Natural killer cell (primary cell): ENCODE measurements around the gene ALOX12B. TPM values are rescaled to one million over a fixed set of nuclear protein-coding genes. Genes with fewer than 3 reads are reported as not detected.

Experiments used
- ATAC-seq, 3 donors: fragments of 150-1000 bp in 2 of 3; fragments of 200-7000 bp in 1 of 3; cut with Tn5 transposase; 1 replicate in 1 of 3; 2 replicates in 2 of 3; pipeline ENCODE4 v1.10.0; 2021; ENCODE audit warnings: mild to moderate bottlenecking in 2 of 3, moderate library complexity in 2 of 3
- DNase-seq, 2 donors: peaks; one replicate each; pipeline versions ENCODE4 v3.0.0 to v3.0.0-alpha.2; 2013 to 2021; ENCODE audit warnings: mixed read lengths in 1 of 2
- H3K27ac ChIP-seq: one replicate; pipeline ENCODE4 v1.5.1; 2013; ENCODE audit warnings: mild to moderate bottlenecking, low read length
- H3K27me3 ChIP-seq: one replicate; pipeline ENCODE4 v1.6.1; 2013; ENCODE audit warnings: low read length; ENCODE audit not compliant: control insufficient read depth, insufficient read depth
- H3K36me3 ChIP-seq: one replicate; pipeline ENCODE4 v1.6.1; 2013; ENCODE audit warnings: low read length; ENCODE audit not compliant: control insufficient read depth, insufficient read depth
- H3K4me1 ChIP-seq: one replicate; pipeline ENCODE4 v1.6.1; 2013; ENCODE audit warnings: low read length; ENCODE audit not compliant: control insufficient read depth, insufficient read depth
- H3K4me3 ChIP-seq: one replicate; pipeline ENCODE4 v1.5.1; 2013; ENCODE audit warnings: low read length
- H3K9me3 ChIP-seq: one replicate; pipeline ENCODE4 v1.6.1; 2013; ENCODE audit warnings: low read length; ENCODE audit not compliant: control insufficient read depth, insufficient read depth
- H3K27ac Mint-ChIP-seq, 2 donors: one replicate each; pipeline ENCODE4 v1.8.0; 2022; ENCODE audit warnings: mild to moderate bottlenecking in 2 of 2, mixed read lengths in 2 of 2, moderate library complexity in 1 of 2
- H3K27me3 Mint-ChIP-seq, 2 donors: one replicate each; pipeline ENCODE4 v1.8.0; 2022; ENCODE audit warnings: low read depth in 2 of 2, mixed read lengths in 2 of 2
- H3K36me3 Mint-ChIP-seq: one replicate; pipeline ENCODE4 v1.8.0; 2022; ENCODE audit warnings: mixed read lengths
- H3K4me1 Mint-ChIP-seq, 2 donors: one replicate each; pipeline ENCODE4 v1.8.0; 2022; ENCODE audit warnings: mixed read lengths in 2 of 2
- H3K4me3 Mint-ChIP-seq: one replicate; pipeline ENCODE4 v1.8.0; 2022; ENCODE audit warnings: mild to moderate bottlenecking, moderate library complexity, mixed read lengths
- H3K9me3 Mint-ChIP-seq, 2 donors: one replicate each; pipeline ENCODE4 v1.8.0; 2022; ENCODE audit warnings: mixed read lengths in 2 of 2
- WGBS: methylation state at CpG from one replicate; pipeline ENCODE4 v1.1.7; 2013; ENCODE audit warnings: missing lambda C conversion rate; ENCODE audit not compliant: insufficient coverage; 5-methylcytosine and 5-hydroxymethylcytosine counted together
- intact Hi-C: fragments of 100-400 bp; cut with micrococcal nuclease; formaldehyde crosslinking; loops from one replicate; pipeline ENCODE4 v1.14.2; 2022
- total RNA-seq, 4 donors: library from RNA; stranded (reverse); fragments of 120-200 nt in 1 of 4; gene quantifications; one replicate each; pipeline versions ENCODE4 v1.2.3 to v1.2.4, GENCODE V29; 2013 to 2022
- TF ChIP-seq, protein P1 (sequence below): fragments of 200-600 bp; IDR thresholded peaks from one replicate; pipeline ENCODE4 v1.8.0; 2022; ENCODE audit warnings: antibody characterized with exemption

ALOX12B gene
- total RNA-seq, 3 donors from 2014 or later (not counting 1 experiment from before 2014, with no cell fraction given), result 0.29 to 0.58 (median 0.56) TPM

DNA sequence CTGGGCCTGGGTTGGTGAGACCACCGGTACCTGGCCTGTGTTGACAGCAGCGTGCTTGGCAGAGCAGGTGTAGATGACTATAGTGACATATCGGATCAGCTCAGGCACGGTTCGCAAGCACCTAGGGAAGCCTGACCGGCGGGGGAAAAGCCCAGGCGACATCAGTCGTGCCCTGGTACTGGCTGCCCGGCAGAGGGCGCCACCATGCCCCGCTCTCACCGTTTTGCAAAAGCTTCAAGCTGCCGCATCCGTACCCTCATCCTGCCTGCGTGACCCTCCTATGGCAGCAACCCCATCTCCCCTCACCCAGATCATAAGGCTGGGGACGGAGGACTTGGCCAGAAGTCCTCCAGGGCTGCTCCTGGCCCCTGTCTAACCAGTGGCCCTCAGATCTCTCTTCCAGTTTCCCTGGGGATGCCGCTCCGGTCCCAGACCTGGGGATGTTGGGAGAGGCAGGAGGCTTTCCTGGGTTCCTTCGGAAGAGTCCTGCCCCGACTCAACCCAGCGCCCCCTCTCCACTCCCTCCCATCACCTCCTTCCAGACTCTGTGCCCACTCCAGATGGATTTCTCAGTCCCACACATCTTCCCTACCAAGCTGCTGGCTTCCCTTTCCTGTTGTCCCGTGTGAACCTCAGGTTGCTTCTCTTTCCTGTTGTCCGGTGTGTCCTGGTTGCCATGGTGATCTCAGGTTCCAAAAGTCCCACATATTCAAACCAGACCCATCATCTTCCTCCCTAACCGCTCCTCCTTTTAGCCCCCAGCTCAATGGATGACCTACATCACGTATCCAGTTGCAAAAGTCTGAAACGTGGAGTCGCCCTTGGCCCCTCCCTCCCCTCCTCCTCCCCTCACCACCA lies 13.7 kb downstream of the ALOX12B start:
- H3K27me3 Mint-ChIP-seq, result peaks cover 45 to 52% of the 10 kb centered on the region in 2 donors
- no peaks in the 10 kb centered on the region for H3K36me3 Mint-ChIP-seq
- H3K27ac Mint-ChIP-seq, result peak overlapping the region; percentile 77 to 93
- H3K4me3 Mint-ChIP-seq, result peak overlapping the region; percentile 83
- TF ChIP-seq, protein P1, sequence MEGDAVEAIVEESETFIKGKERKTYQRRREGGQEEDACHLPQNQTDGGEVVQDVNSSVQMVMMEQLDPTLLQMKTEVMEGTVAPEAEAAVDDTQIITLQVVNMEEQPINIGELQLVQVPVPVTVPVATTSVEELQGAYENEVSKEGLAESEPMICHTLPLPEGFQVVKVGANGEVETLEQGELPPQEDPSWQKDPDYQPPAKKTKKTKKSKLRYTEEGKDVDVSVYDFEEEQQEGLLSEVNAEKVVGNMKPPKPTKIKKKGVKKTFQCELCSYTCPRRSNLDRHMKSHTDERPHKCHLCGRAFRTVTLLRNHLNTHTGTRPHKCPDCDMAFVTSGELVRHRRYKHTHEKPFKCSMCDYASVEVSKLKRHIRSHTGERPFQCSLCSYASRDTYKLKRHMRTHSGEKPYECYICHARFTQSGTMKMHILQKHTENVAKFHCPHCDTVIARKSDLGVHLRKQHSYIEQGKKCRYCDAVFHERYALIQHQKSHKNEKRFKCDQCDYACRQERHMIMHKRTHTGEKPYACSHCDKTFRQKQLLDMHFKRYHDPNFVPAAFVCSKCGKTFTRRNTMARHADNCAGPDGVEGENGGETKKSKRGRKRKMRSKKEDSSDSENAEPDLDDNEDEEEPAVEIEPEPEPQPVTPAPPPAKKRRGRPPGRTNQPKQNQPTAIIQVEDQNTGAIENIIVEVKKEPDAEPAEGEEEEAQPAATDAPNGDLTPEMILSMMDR, result peak; percentile 92
- H3K27ac ChIP-seq, result no peak overlapping the region
- peaks cover 38% of the 10 kb centered on the region for H3K4me1 ChIP-seq
- WGBS, result 8% methylated on average over 28 of the region's 28 CpGs
- intact Hi-C loops, result loop anchor here (2.0 kb wide), 1 partner anchor 17 kb away; no protein-coding TSS in a partner anchor
- H3K36me3 ChIP-seq, result no peaks in the 10 kb centered on the region
- no peak overlapping the region for H3K4me3 ChIP-seq
- H3K9me3 ChIP-seq, result no peaks in the 10 kb centered on the region
- H3K27me3 ChIP-seq, result peaks cover 37% of the 10 kb centered on the region
- H3K9me3 Mint-ChIP-seq, result no peaks in the 10 kb centered on the region
- peak; percentile 89 to 97 (median 95) for ATAC-seq
- DNase-seq, result peak; percentile 85 to 95
- H3K4me1 Mint-ChIP-seq, result peaks cover 16 to 31% of the 10 kb centered on the region in 2 donors

DNA sequence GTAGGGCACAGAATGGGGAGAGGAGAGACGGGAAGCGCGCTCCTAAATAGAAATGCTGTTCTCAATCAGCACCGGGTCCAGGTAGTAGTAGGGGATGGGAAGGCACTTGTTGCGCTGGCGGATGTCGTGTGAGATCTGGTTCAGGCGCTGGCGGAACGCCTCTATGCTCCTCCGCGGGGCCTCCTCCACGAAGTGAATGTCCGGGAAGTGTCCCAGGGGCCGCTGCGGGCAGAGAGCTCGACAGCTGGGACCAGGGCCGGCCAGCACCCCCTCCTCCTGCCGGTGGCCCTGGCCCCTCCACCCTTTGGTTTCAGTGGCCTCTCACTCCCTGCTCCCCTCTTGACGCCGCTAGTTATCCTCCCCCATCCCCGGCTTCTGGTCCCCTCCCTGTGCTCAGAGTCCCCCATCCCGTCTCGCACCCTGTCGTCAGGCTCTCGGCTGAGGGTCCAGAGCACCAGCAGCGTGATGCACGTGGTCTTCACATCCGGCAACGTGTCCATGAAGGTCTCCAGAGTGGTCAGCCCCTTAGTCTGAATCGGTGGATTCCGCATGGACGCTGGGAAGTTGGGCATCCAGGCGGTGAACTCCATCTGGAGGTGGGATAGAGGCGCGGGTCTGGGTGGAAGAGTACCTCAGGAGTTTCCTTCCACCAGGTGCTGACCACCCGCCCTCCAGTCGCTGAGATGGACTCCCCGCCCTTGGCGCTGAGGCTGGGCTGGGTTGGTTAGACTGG lies 14.6 kb downstream of the ALOX12B start:
- H3K9me3 Mint-ChIP-seq, result no peaks in the 10 kb centered on the region
- intact Hi-C loops, result loop anchor here (2.0 kb wide), 1 partner anchor 16 kb away; no protein-coding TSS in a partner anchor
- H3K27ac Mint-ChIP-seq, result peak overlapping the region; percentile 77 to 93
- Histone ChIP-seq H3K27me3 (peaks cover 37% of the 10 kb centered on the region), H3K4me3 (no peak overlapping the region), H3K27ac (no peak overlapping the region), H3K36me3 (no peaks in the 10 kb centered on the region), H3K4me1 (peaks cover 34% of the 10 kb centered on the region), H3K9me3 (no peaks in the 10 kb centered on the region)
- peaks cover 45 to 52% of the 10 kb centered on the region in 2 donors for H3K27me3 Mint-ChIP-seq
- H3K4me1 Mint-ChIP-seq, result peaks cover 16 to 31% of the 10 kb centered on the region in 2 donors
- DNase-seq, result peak in 1 of 2 donors; percentile 68
- WGBS, result 8% methylated on average over 40 of the region's 40 CpGs
- ATAC-seq, result peak in 2 of 3 donors; percentile 19 to 21
- no peaks in the 10 kb centered on the region for H3K36me3 Mint-ChIP-seq
- TF ChIP-seq, protein P1, result no peak
- peak overlapping the region; percentile 49 for H3K4me3 Mint-ChIP-seq

DNA sequence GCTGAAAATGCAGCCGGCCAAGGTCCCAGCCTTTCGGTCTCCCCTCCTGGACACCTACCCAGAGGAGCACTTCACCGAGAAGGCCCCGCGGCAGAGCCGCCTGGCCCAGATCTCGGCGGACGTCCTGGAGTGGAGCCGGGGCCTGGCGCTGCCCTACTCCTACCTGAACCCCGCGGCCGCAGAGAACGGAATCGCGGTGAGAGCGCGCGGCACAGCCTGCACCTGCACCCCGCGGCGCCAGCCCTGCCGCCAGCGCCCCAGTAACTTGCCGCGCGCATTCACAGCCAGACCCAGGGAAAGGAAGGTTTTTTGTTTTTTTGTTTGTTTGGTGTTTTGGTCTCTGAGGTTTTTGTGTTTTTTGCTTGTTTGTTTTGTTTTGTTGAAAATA lies 15.2 kb downstream of the ALOX12B start:
- peak overlapping the region; percentile 49 for H3K4me3 Mint-ChIP-seq
- peaks cover 37% of the 10 kb centered on the region for H3K27me3 ChIP-seq
- H3K27me3 Mint-ChIP-seq, result peaks cover 45 to 51% of the 10 kb centered on the region in 2 donors
- TF ChIP-seq, protein P1, result no peak
- H3K4me1 ChIP-seq, result peaks cover 40% of the 10 kb centered on the region
- ATAC-seq (no peak), DNase-seq (no peak)
- no peaks in the 10 kb centered on the region for H3K36me3 ChIP-seq
- H3K27ac Mint-ChIP-seq, result peak overlapping the region in 1 of 2 donors; percentile 93
- WGBS, result 10% methylated on average over 28 of the region's 28 CpGs
- peaks cover 16 to 31% of the 10 kb centered on the region in 2 donors for H3K4me1 Mint-ChIP-seq
- no peaks in the 10 kb centered on the region for H3K36me3 Mint-ChIP-seq
- no peaks in the 10 kb centered on the region for H3K9me3 ChIP-seq
- intact Hi-C loops, result loop anchor here (2.0 kb wide), 1 partner anchor 16 kb away; no protein-coding TSS in a partner anchor
- H3K9me3 Mint-ChIP-seq, result no peaks in the 10 kb centered on the region
- H3K4me3 ChIP-seq, result no peak overlapping the region
- H3K27ac ChIP-seq, result no peak overlapping the region
